Esophagus muscularis mucosa (tissue), 3 donors: ENCODE results near the gene VILL.

Source experiments
- CTCF ChIP-seq, 3 experiments: fragments of 200-600 bp in 2 of 3; fragments of 450-650 bp in 1 of 3; sonication (generic) in 2 of 3; IDR thresholded peaks; one replicate each; pipeline ENCODE4 v1.5.1; 2017 to 2019; ENCODE audit warnings: antibody characterized with exemption in 3 of 3, mild to moderate bottlenecking in 2 of 3, moderate library complexity in 1 of 3
- POLR2A ChIP-seq: fragments of 450-650 bp; IDR thresholded peaks from one replicate; pipeline ENCODE4 v1.6.1; 2017; ENCODE audit warnings: antibody characterized with exemption, moderate library complexity, mild to moderate bottlenecking, low read depth

- TF ChIP-seq CTCF (IDR thresholded peaks at IDR 0.05) (no peak), POLR2A (no peak)
These were observed 20.9 kb upstream of the VILL start for GRCh38 chr3:37969596-37970100.
